Stimulated activated CD8-positive, alpha-beta memory T cell treated with anti-CD3 and anti-CD28 coated beads, Interleukin-12 subunit alpha, Interleukin-12 subunit beta, amount 100 ng/mL, for 4 hours (primary cell): ENCODE measurements around the gene TCF23.
"Not testable (repeated sequence)": the region's sequence is repeated elsewhere in the genome, so short reads cannot be mapped to it uniquely, and the experiment has no call there.

Experiments
- DNase-seq: peaks from one replicate; pipeline ENCODE4 v3.0.0-alpha.2; 2020; ENCODE audit warnings: low read depth

TCF23 gene

GRCh38 chr2:27191070-27191829 is 42.4 kb downstream of the TCF23 start:
- DNase-seq, result no peak

DNA sequence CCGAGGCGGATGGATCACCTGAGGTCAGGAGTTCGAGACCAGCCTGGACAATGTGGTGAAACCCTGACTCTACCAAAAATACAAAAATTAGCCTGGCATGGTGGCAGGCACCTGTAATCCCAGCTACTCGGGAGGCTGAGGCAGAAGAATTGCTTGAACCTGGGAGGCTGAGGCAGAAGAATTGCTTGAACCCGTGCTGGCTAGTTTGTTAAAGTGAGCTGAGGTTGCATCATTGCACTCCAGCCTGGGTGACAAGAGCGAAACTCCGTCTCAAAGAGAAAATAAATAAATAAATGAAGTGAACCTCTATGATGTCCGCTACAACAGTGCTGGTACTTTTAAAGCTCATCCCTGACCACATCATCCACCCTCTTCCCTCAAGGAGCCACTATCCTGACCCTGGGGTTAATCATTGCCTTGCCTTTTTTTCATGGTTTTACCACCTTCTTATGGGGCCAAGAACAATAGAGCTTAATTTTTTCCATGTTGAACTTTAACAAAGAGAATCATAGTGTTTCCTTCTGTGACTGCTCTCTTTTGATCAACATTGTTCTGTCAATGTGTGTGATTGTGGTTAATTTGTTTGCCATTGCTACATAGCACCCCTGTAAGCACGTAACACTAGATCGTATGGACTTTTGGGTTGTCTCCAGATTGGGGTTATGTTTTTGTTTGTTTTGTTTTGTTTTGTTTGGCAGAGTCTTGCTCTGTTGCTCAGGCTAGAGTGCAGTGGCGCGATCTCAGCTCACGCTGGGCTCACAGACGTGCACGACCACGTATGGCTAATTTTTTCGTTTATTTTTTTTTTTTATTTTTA is 45.9 kb downstream of the TCF23 start:
- no peak for DNase-seq

DNA sequence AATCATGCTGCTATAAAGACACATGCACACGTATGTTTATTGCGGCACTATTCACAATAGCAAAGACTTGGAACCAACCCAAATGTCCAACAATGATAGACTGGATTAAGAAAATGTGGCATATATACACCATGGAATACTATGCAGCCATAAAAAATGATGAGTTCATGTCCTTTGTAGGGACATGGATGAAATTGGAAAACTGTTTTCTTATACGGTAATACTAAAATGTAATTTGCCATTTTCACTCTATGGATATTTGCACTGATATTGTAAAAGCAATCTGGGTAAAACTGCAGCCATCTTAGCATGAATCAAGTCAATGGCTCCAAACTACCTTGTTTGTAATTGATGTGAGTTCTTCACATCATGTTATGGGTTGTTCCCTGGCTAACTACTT is 47.0 kb downstream of the TCF23 start:
- not testable (repeated sequence) for DNase-seq

DNA sequence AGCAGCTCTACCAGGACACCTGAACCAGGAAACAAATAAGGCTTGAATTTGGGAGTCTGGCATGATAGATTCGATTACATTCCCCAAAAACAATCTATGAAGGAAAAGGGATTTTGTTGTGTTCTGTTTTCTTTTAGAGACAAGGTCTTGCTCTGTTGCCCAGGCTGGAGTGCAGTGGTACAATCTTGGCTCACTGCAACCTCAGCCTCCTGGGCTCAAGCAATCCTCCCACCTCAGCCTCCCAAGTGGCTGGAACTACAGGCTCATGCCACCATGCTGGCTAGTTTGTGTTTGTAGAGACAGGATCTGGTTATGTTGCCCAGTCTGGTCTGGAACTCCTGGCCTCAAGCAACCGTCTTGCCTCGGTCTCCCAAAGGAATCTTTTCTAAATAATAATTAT is 49.3 kb downstream of the TCF23 start:
- not testable (repeated sequence) for DNase-seq

DNA sequence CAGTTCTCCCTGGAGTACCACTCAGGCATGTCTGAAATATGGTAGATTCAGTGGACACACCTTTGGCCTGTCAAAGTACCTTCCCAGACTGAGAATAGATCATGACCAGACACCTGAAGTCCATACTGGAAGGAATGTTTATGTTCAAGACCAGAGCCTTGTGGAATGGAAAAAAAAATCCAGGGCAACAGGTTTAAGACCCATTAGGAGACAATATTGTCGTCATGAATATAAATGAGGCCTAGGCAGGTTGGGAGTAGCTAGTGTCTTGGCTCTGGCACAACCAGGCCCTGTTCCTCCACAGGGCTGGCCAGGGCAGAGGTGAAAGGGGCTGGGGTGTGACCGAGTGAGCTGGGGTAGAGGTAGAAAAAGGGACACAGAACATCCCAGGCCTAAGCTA is 49.8 kb downstream of the TCF23 start:
- no peak for DNase-seq

DNA sequence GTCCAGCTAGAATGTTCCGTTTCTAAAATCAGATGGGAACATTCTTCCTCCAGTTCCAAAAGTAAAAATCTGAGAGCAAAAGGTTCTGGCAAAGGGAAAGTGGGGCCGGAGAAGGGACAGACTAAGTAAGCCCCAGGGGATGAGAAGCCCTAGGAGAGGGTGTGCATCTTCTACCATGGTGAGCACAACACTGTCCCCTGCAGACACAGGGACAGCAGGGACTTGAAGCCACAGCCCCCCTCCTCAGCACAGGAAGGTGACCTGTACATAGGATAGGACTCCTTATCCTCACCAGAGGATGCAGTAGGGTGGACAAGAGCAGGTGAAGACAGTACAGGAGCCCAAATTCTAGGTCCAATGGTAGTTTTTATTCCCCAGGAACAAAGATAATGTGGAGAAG is 50.4 kb downstream of the TCF23 start:
- DNase-seq, result no peak

- no peak for DNase-seq
These were observed 52.9 kb downstream of the TCF23 start for GRCh38 chr2:27201675-27202074.

GRCh38 chr2:27202854-27203253 is 54.0 kb downstream of the TCF23 start:
- no peak for DNase-seq

DNA sequence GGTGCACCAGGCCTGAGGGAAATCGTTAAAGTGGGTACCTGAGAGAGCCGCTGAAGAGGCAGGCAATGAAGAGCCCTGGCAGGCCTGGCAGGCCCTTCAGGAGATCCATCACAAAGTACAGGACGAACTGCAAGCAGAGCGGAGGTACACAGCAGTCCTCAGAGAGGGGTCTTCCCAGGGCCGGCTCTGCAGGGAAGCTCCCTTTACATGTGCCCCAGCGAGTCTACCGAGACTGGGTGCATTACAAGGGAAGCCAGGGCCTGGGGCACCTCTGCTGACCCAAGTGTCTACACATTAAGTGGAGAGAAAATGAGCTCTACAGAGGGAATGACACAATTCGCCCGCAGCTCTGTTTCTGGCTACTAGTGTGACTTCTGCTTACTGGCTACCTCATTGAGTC is 54.9 kb downstream of the TCF23 start:
- no peak for DNase-seq

- DNase-seq, result no peak
These were observed 55.8 kb downstream of the TCF23 start for GRCh38 chr2:27204566-27204965.

DNA sequence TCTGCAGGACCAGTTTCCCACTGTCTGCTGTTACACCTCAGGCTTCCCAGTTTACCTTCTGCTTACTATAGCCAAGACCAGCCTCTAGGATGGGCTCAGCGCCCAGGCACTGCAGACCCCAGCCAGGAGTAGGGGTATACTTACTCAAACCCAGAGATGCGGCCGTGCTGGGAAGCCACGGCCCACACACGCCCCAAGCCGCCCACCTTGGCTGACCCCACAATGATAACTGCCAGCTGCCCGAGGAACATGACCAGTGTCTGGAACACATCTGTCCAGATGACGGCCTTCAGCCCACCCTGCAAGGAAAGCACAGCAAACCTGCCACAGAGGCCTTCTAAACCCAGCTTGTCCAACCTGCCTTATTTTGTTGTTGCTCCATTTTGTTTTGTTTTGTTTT is 56.4 kb downstream of the TCF23 start:
- DNase-seq, result no peak

DNA sequence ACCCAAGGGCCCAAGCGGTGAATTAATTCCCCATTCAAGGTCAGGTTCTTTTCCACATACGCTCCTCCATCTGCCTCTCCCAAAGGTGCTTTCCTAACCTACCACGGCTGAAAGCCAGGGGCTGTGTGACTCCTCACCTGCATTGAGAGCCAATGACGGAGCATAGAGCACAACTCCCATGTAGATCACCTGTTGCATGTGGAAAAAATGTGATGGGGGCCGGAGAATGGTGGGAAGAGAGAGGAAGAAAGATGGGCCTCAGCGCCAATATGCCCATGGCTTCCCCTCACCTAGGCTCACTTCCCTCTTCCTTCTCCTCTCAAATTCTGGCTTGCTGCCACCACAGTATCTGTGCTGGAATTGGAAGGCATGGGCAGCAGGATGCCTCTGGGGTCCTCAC is 57.5 kb downstream of the TCF23 start:
- no peak for DNase-seq
